Activated CD4-positive, alpha-beta T cell treated with anti-CD3 and anti-CD28 coated beads for 4 hours (primary cell): Measurements from ENCODE around the gene SPEM2.

Experiments used
- DNase-seq, 2 donors: peaks; one replicate each; pipeline ENCODE4 v3.0.0-alpha.2; 2020

Gene SPEM2

GRCh38 chr17:7403977-7404736 lies 21.3 kb upstream of the SPEM2 start, which contains the start of gene TMEM256:
Gene TMEM256, minus strand, starts transcription at chr17:7404097. Its CDS starts 13 bp downstream, at chr17:7404084.
- DNase-seq, result peak; percentile 94

GRCh38 chr17:7404737-7405349 lies 20.6 kb upstream of the SPEM2 start:
- peak in 1 of 2 donors; percentile 74 for DNase-seq

- DNase-seq, result no peak
Measured at GRCh38 chr17:7405350-7406234, 19.8 kb upstream of the SPEM2 start.

GRCh38 chr17:7406235-7406825 lies 19.1 kb upstream of the SPEM2 start:
- no peak for DNase-seq

GRCh38 chr17:7407082-7407481 lies 18.3 kb upstream of the SPEM2 start:
- DNase-seq, result no peak

- no peak for DNase-seq
Measured at GRCh38 chr17:7407485-7408251, 17.7 kb upstream of the SPEM2 start, which contains the start of gene NLGN2. Gene NLGN2, plus strand, starts transcription at chr17:7407845. Its CDS starts 411 bp downstream, at chr17:7408256.

GRCh38 chr17:7408252-7408727 lies 17.1 kb upstream of the SPEM2 start:
- no peak for DNase-seq

- no peak for DNase-seq
Measured at GRCh38 chr17:7408863-7409262, 16.6 kb upstream of the SPEM2 start.

GRCh38 chr17:7409716-7410115 lies 15.7 kb upstream of the SPEM2 start:
- no peak for DNase-seq

GRCh38 chr17:7410634-7411426 lies 14.6 kb upstream of the SPEM2 start:
- no peak for DNase-seq

- DNase-seq, result no peak
Measured at GRCh38 chr17:7411427-7411750, 14.0 kb upstream of the SPEM2 start.

GRCh38 chr17:7413346-7413985 lies 11.9 kb upstream of the SPEM2 start:
- DNase-seq, result no peak

GRCh38 chr17:7414837-7415236 lies 10.6 kb upstream of the SPEM2 start:
- no peak for DNase-seq

GRCh38 chr17:7415784-7416183 lies 9.6 kb upstream of the SPEM2 start:
- no peak for DNase-seq

- DNase-seq, result no peak
Measured at GRCh38 chr17:7416323-7416722, 9.1 kb upstream of the SPEM2 start.

- DNase-seq, result no peak
Measured at GRCh38 chr17:7417056-7417655, 8.3 kb upstream of the SPEM2 start.

- DNase-seq, result no peak
Measured at GRCh38 chr17:7418472-7419152, 6.8 kb upstream of the SPEM2 start.

GRCh38 chr17:7419819-7420610 lies 5.4 kb upstream of the SPEM2 start, which contains the start of gene SPEM1:
Gene SPEM1, plus strand, starts transcription at chr17:7420324. Its CDS starts 61 bp downstream, at chr17:7420385.
- no peak for DNase-seq

- no peak for DNase-seq
Measured at GRCh38 chr17:7421186-7421585, 4.2 kb upstream of the SPEM2 start.
